ENCODE results near the gene VANGL2. TPM values are rescaled to one million over a fixed set of nuclear protein-coding genes. Genes with fewer than 3 reads are reported as not detected.

VANGL2 gene
- total RNA-seq, 2 donors from 2014 or later: 3.9 to 10.3 TPM

DNA sequence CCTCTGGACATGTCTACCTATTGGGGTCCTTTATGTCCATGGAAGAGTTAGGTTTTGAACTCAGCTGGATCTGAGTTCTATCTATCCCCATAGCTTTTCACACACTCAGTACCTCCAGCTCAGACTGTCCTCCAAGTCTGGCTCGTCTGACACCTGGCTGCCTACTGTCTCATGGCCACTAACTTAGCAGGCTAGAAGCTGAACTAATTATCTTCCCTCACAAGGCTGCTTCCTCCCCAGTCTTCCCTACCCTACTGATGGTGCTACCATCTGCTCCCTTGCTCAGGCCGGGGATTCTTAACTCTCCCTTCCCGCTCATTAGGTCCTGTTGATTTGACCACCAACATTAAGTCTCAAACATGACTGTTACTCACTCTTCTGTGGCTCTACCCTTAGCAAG, 13.4 kb downstream of the VANGL2 start:
- no peak overlapping the region for H3K9ac ChIP-seq (ENCODE audit: low read depth in 2 of 2, low read length in 2 of 2)
- no peaks in the 10 kb centered on the region for H3K9me3 ChIP-seq
- H3K27me3 ChIP-seq: no peaks in the 10 kb centered on the region
- H3K27ac ChIP-seq: no peak overlapping the region
- H3K4me1 ChIP-seq: no peaks in the 10 kb centered on the region
- no peak overlapping the region for H3K4me3 ChIP-seq
- DNase-seq: no peak
- H3K36me3 ChIP-seq: no peaks in the 10 kb centered on the region
- intact Hi-C loops (cut with DNase I): loop anchor here (2.0 kb wide), 1 partner anchor 59 kb away; no protein-coding TSS in a partner anchor
- TF ChIP-seq, protein P1, sequence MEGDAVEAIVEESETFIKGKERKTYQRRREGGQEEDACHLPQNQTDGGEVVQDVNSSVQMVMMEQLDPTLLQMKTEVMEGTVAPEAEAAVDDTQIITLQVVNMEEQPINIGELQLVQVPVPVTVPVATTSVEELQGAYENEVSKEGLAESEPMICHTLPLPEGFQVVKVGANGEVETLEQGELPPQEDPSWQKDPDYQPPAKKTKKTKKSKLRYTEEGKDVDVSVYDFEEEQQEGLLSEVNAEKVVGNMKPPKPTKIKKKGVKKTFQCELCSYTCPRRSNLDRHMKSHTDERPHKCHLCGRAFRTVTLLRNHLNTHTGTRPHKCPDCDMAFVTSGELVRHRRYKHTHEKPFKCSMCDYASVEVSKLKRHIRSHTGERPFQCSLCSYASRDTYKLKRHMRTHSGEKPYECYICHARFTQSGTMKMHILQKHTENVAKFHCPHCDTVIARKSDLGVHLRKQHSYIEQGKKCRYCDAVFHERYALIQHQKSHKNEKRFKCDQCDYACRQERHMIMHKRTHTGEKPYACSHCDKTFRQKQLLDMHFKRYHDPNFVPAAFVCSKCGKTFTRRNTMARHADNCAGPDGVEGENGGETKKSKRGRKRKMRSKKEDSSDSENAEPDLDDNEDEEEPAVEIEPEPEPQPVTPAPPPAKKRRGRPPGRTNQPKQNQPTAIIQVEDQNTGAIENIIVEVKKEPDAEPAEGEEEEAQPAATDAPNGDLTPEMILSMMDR (IDR thresholded peaks at IDR 0.05): no peak

DNA sequence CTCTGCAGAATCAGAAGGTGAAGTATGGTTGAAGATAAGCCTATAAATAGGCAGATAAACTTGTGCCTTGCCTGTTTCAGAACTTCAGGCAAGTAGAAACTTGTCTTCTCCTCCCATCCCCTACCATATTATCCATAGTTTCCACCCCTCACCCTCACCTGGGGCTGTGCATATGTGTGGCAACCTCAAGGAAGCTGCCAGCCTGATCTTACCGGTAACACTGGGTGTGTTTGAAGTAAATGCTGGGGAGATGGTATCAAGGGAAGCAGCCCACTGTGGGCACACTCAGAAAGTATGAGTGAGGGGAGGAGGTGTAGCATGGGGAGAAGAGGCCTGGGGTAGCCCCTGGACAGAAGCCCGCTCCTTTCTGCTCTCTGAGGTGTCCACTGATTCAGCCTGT, 14.5 kb downstream of the VANGL2 start:
- TF ChIP-seq, protein P1 (IDR thresholded peaks at IDR 0.05): no peak
- Histone ChIP-seq H3K36me3 (no peaks in the 10 kb centered on the region), H3K4me3 (no peak overlapping the region), H3K9me3 (no peaks in the 10 kb centered on the region), H3K27me3 (no peaks in the 10 kb centered on the region), H3K4me1 (no peaks in the 10 kb centered on the region), H3K9ac (ENCODE audit: low read depth in 2 of 2, low read length in 2 of 2) (no peak overlapping the region), H3K27ac (no peak overlapping the region)
- no peak for DNase-seq
- intact Hi-C loops (cut with DNase I): loop anchor here (2.0 kb wide), 1 partner anchor 60 kb away; no protein-coding TSS in a partner anchor

DNA sequence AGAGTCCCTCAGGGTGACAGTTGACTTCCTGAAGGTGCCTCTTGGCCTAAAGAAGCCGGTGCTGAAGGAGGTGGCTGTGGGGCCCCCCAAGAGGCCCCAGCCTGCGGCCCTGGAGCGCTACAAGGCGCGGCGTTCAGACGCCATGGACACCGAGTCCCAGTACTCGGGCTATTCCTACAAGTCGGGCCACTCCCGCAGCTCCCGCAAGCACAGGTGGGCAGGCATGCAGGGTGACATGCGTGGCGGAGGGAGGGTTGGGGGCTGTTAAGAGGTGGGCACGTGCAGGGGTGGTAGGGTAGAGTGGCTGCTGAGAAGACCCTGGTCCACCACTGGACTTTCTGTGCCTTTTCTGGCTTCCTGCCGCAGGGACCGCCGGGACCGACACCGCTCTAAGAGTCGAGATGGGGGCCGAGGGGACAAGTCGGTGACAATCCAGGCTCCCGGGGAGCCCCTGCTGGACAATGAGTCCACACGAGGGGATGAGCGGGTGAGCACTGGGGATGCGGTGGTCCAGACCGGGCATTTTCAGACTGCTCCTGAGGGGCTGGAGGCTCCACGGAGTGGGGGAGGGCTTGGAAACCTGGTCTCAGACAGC, 15.4 kb downstream of the VANGL2 start:
- Histone ChIP-seq H3K4me3 (no peak overlapping the region), H3K9ac (ENCODE audit: low read depth in 2 of 2, low read length in 2 of 2) (no peak overlapping the region), H3K4me1 (no peaks in the 10 kb centered on the region), H3K27me3 (no peaks in the 10 kb centered on the region), H3K27ac (no peak overlapping the region), H3K9me3 (no peaks in the 10 kb centered on the region), H3K36me3 (no peaks in the 10 kb centered on the region)
- TF ChIP-seq, protein P1 (IDR thresholded peaks at IDR 0.05): no peak
- DNase-seq: no peak
- intact Hi-C loops (cut with DNase I): loop anchor here (2.0 kb wide), 1 partner anchor 61 kb away; no protein-coding TSS in a partner anchor

DNA sequence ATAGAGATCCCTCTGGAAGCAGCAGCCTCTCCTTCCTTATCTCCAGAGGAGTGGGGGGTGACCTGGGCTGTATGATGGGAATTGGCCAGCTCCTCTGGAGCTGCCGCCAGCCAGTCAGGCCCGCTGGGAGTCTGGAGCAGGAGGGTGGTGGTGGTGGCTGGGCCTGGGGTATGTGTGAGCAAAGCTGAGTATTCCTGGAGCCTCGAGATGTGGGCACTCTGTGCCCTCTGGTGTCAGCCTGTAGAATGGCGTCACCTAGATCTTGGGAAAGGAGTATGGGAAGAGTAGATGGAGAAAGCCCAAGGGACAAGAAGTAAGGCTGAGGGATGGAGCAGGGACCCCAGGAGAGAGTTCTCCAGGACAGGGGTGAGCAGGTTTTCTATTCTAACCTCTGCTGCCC, 16.0 kb downstream of the VANGL2 start:
- intact Hi-C loops (cut with DNase I): no loop called here
- Histone ChIP-seq H3K9me3 (no peaks in the 10 kb centered on the region), H3K27me3 (no peaks in the 10 kb centered on the region), H3K36me3 (no peaks in the 10 kb centered on the region), H3K4me1 (no peaks in the 10 kb centered on the region), H3K4me3 (no peak overlapping the region), H3K9ac (ENCODE audit: low read depth in 2 of 2, low read length in 2 of 2) (no peak overlapping the region), H3K27ac (no peak overlapping the region)
- TF ChIP-seq, protein P1 (IDR thresholded peaks at IDR 0.05): peak; percentile 28
- no peak for DNase-seq

DNA sequence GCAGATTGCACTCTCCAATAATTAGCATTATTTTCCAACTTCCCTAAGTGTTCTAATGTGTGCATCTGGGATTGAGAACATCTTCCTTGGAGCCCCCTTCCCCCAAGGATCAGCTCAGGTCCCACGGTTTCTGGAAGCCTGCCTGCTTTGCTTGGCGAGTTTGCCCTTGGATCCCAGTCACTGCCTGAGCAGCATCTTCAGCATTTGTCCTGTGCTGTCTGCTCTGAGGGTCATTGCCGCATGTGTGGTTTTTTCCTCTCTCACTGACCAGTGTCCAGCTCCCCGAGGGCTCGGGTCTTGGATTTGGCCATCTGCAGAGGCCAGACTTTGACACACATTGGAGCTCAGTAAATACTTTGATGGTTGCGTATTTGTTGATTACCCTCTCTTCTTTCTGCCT, 18.1 kb downstream of the VANGL2 start:
- no peak overlapping the region for H3K27ac ChIP-seq
- intact Hi-C loops (cut with DNase I): no loop called here
- no peaks in the 10 kb centered on the region for H3K27me3 ChIP-seq
- TF ChIP-seq, protein P1 (IDR thresholded peaks at IDR 0.05): no peak
- H3K4me1 ChIP-seq: no peaks in the 10 kb centered on the region
- no peaks in the 10 kb centered on the region for H3K36me3 ChIP-seq
- H3K4me3 ChIP-seq: no peak overlapping the region
- no peak for DNase-seq
- H3K9me3 ChIP-seq: no peaks in the 10 kb centered on the region
- no peak overlapping the region for H3K9ac ChIP-seq (ENCODE audit: low read depth in 2 of 2, low read length in 2 of 2)

All from colonic mucosa (tissue), 4 donors.